Measurements from ENCODE around the gene NFE2L1. TPM values are rescaled to one million over a fixed set of nuclear protein-coding genes. Genes with fewer than 3 reads are reported as not detected.

Gene NFE2L1
- total and polyA plus RNA-seq, 9 of the 15 experiments (the other 6 are each of a cell fraction or from before 2014, with no cell fraction given), result 2.0 to 68.6 (median 39.7) TPM

GRCh38 chr17:48051706-48052486 is 3.7 kb downstream of the NFE2L1 start (continued):
- TF ChIP-seq RFX5 (IDR thresholded peaks at IDR 0.05; ENCODE audit: low read depth, low read length) (no peak), CCAR2 (IDR thresholded peaks at IDR 0.05; ENCODE audit: low read depth, low read length) (no peak), YY1 (IDR thresholded peaks at IDR 0.05; ENCODE audit: borderline replicate concordance in 1 of 3, control insufficient read depth in 1 of 3, extremely low read depth in 1 of 3, insufficient read depth in 3 of 3, insufficient read length in 1 of 3, insufficient replicate concordance in 2 of 3, low read depth in 1 of 3, low read length in 2 of 3) (no peak), RAD21 (CRISPR knock-in tag; conservative IDR thresholded peaks at IDR 0.05 in 1 of 2, IDR thresholded peaks at IDR 0.05 in 1 of 2) (peak; percentile 9 to 27; a peak in 1 of 4 replicates), ESRRA (IDR thresholded peaks at IDR 0.05; ENCODE audit: borderline replicate concordance, low read depth) (peak; percentile 37; the same call in 1 of the 2 replicates), ZNF121 (CRISPR knock-in tag; conservative IDR thresholded peaks at IDR 0.05) (no peak), SP1 (CRISPR knock-in tag; IDR thresholded peaks at IDR 0.05) (no peak), FOXP1 (CRISPR knock-in tag; IDR thresholded peaks at IDR 0.05) (peak; percentile 89)
- TF ChIP-seq, protein P1, sequence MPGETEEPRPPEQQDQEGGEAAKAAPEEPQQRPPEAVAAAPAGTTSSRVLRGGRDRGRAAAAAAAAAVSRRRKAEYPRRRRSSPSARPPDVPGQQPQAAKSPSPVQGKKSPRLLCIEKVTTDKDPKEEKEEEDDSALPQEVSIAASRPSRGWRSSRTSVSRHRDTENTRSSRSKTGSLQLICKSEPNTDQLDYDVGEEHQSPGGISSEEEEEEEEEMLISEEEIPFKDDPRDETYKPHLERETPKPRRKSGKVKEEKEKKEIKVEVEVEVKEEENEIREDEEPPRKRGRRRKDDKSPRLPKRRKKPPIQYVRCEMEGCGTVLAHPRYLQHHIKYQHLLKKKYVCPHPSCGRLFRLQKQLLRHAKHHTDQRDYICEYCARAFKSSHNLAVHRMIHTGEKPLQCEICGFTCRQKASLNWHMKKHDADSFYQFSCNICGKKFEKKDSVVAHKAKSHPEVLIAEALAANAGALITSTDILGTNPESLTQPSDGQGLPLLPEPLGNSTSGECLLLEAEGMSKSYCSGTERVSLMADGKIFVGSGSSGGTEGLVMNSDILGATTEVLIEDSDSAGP (CRISPR knock-in tag; IDR thresholded peaks at IDR 0.05), result no peak
- TF ChIP-seq, protein P2, sequence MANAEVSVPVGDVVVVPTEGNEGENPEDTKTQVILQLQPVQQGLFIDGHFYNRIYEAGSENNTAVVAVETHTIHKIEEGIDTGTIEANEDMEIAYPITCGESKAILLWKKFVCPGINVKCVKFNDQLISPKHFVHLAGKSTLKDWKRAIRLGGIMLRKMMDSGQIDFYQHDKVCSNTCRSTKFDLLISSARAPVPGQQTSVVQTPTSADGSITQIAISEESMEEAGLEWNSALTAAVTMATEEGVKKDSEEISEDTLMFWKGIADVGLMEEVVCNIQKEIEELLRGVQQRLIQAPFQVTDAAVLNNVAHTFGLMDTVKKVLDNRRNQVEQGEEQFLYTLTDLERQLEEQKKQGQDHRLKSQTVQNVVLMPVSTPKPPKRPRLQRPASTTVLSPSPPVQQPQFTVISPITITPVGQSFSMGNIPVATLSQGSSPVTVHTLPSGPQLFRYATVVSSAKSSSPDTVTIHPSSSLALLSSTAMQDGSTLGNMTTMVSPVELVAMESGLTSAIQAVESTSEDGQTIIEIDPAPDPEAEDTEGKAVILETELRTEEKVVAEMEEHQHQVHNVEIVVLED (CRISPR knock-in tag; IDR thresholded peaks at IDR 0.05), result no peak
